Tibial artery (tissue), 4 donors: ENCODE results near the gene CFAP74.

Experiments
- DNase-seq, 2 donors: peaks; one replicate each; pipeline ENCODE4 v3.0.0-alpha.2; 2019
- H3K27ac ChIP-seq, 2 donors: fragments of 200-600 bp; sonication (generic) in 1 of 2; 1 replicate in 1 of 2; 2 replicates in 1 of 2; pipeline ENCODE4 v1.5.1; 2018 to 2019; ENCODE audit warnings: mild to moderate bottlenecking in 1 of 2
- H3K27me3 ChIP-seq, 2 donors: fragments of 200-600 bp; sonication (generic) in 1 of 2; one replicate each; pipeline versions ENCODE4 v1.5.1 to v1.6.0; 2016 to 2019
- H3K36me3 ChIP-seq, 3 donors: fragments of 200-600 bp; sonication (generic) in 2 of 3; one replicate each; pipeline ENCODE4 v1.5.1; 2016 to 2019; ENCODE audit warnings: mild to moderate bottlenecking in 2 of 3
- H3K4me1 ChIP-seq, 4 donors: fragments of 200-600 bp; sonication (generic) in 2 of 4; 1 replicate in 3 of 4; 2 replicates in 1 of 4; pipeline ENCODE4 v1.5.1; 2016 to 2019
- H3K4me3 ChIP-seq, 2 donors: fragments of 200-600 bp; sonication (generic) in 1 of 2; 1 replicate in 1 of 2; 2 replicates in 1 of 2; pipeline ENCODE4 v1.5.1; 2018 to 2019; ENCODE audit warnings: mild to moderate bottlenecking in 2 of 2
- H3K9me3 ChIP-seq, 3 donors: fragments of 200-600 bp; sonication (generic) in 1 of 3; one replicate each; pipeline ENCODE4 v1.5.1; 2016 to 2019
- CTCF ChIP-seq, 2 experiments: fragments of 200-600 bp in 1 of 2; fragments of 450-650 bp in 1 of 2; IDR thresholded peaks; one replicate each; pipeline ENCODE4 v1.5.1; 2017 to 2019; ENCODE audit warnings: antibody characterized with exemption in 2 of 2, mild to moderate bottlenecking in 1 of 2, moderate library complexity in 1 of 2
- intact Hi-C: fragments of 100-400 bp; cut with DNase I; formaldehyde crosslinking; loops from one replicate; pipeline ENCODE4 v1.15.0; 2023; ENCODE audit warnings: low total_unique reads

CFAP74 gene

GRCh38 chr1:1914971-1915692 is 88.5 kb downstream of the CFAP74 start, which contains the start of gene CALML6:
TSS of gene CALML6 (plus strand) at chr1:1915260. CDS start at chr1:1915281, 21 bp downstream.
- Histone ChIP-seq H3K27me3 (peaks cover 0 to 32% of the 10 kb centered on the region in 2 donors), H3K27ac (no peak within 1 kb of the TSS), H3K4me3 (no peak within 1 kb of the TSS), H3K36me3 (no peaks in the 10 kb centered on the region), H3K9me3 (no peaks in the 10 kb centered on the region), H3K4me1 (peaks cover 0 to 21% (median 17%) of the 10 kb centered on the region in 4 donors)
- no peak for DNase-seq
- intact Hi-C loops, result no loop called here
- TF ChIP-seq CTCF (IDR thresholded peaks at IDR 0.05), result no peak

- Histone ChIP-seq H3K4me3 (no peak overlapping the region), H3K4me1 (peaks cover 0 to 22% (median 19%) of the 10 kb centered on the region in 4 donors), H3K36me3 (no peaks in the 10 kb centered on the region), H3K27ac (no peak overlapping the region), H3K27me3 (peaks cover 0 to 32% of the 10 kb centered on the region in 2 donors), H3K9me3 (no peaks in the 10 kb centered on the region)
- intact Hi-C loops, result no loop called here
- no peak for DNase-seq
- TF ChIP-seq CTCF (IDR thresholded peaks at IDR 0.05), result no peak
Observed at GRCh38 chr1:1914101-1914970, 89.2 kb downstream of the CFAP74 start.

- peaks cover 4 to 29% (median 20%) of the 10 kb centered on the region in 4 donors for H3K4me1 ChIP-seq
- intact Hi-C loops, result no loop called here
- peak in 1 of 2 donors; percentile 15 for DNase-seq
- H3K27ac ChIP-seq, result no peak overlapping the region
- no peak for TF ChIP-seq CTCF (IDR thresholded peaks at IDR 0.05)
- no peaks in the 10 kb centered on the region for H3K36me3 ChIP-seq
- H3K9me3 ChIP-seq, result no peaks in the 10 kb centered on the region
- no peak overlapping the region for H3K4me3 ChIP-seq
- H3K27me3 ChIP-seq, result peaks cover 0 to 26% of the 10 kb centered on the region in 2 donors
Observed at GRCh38 chr1:1911350-1912041, 92.1 kb downstream of the CFAP74 start.

GRCh38 chr1:1910651-1911331 is 92.8 kb downstream of the CFAP74 start:
- no peak overlapping the region for H3K4me3 ChIP-seq
- intact Hi-C loops, result no loop called here
- H3K4me1 ChIP-seq, result peaks cover 4 to 34% (median 22%) of the 10 kb centered on the region in 4 donors
- H3K27ac ChIP-seq, result no peak overlapping the region
- peaks cover 0 to 20% of the 10 kb centered on the region in 2 donors for H3K27me3 ChIP-seq
- peak; percentile 19 to 64 for DNase-seq
- no peaks in the 10 kb centered on the region for H3K9me3 ChIP-seq
- no peak for TF ChIP-seq CTCF (IDR thresholded peaks at IDR 0.05)
- H3K36me3 ChIP-seq, result no peaks in the 10 kb centered on the region

- peaks cover 0 to 12% of the 10 kb centered on the region in 2 donors for H3K27me3 ChIP-seq
- H3K4me3 ChIP-seq, result peak overlapping the region; percentile 63 to 79
- H3K36me3 ChIP-seq, result no peaks in the 10 kb centered on the region
- intact Hi-C loops, result no loop called here
- H3K4me1 ChIP-seq, result peaks cover 4 to 34% (median 22%) of the 10 kb centered on the region in 4 donors
- peak overlapping the region; percentile 85 to 88 for H3K27ac ChIP-seq
- DNase-seq, result peak in 1 of 2 donors; percentile 11
- TF ChIP-seq CTCF (IDR thresholded peaks at IDR 0.05), result no peak
- no peaks in the 10 kb centered on the region for H3K9me3 ChIP-seq
Observed at GRCh38 chr1:1910033-1910465, 93.5 kb downstream of the CFAP74 start.
